NCI-H82 (cell line): Measurements from ENCODE around the gene TSPO.
A peak's percentile ranks its signal among the peaks of the same experiment; 100 is the strongest.

Experiments
- DNase-seq: peaks from one replicate; lab custom pipeline; 2025; lab: John Stamatoyannopoulos, UW

Gene TSPO

DNA sequence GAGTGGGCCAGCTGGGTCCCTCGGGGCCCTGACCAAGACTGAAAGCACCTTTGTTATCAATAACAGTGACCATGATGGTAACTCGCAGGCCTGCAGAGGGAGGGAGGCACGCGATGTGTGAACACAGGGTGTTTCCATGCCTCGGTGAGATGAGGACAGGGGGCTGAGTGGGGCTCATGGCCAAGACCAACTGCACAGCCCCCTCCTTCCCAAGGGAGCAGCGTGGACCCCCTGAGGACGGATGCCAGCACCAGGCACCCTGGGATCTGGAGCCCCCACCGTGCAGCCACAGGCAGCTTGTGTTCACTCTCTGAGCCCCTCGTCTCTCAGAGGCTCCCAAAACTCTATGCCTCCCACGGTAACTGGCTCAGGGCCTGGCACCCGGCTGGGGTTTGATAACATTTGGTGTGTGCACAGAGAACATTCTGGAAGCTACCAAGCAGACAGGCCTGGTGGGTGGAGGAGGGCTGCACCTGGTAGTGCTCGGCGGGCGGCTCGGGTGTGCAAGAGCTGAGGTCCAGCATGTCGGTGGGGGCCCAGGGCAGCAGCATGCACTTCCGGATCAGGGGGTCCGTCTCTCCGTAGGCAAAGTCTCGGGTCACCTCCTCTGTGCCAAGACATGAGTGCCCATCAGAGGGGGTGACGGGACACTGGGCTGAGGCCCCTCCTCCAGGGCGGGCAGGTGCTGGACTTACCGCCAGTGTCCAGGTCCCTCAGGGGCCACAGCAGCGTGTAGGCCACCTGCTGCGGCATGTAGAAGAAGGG, 28.0 kb downstream of the TSPO start:
- DNase-seq, result no peak

DNA sequence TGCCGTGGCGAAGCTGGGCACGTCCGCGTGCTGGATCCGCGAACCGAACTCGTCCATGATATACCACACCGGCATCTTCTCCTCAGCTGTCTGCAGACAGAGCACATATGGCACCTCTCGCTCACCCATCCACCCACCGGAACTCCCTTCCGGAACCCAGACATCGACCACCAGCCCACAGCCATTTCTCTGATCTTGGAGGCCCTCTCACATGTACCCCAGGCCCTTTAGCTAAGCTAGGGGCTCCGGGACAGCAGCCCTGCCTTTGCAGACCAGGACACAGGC, 28.5 kb downstream of the TSPO start:
- DNase-seq, result no peak

DNA sequence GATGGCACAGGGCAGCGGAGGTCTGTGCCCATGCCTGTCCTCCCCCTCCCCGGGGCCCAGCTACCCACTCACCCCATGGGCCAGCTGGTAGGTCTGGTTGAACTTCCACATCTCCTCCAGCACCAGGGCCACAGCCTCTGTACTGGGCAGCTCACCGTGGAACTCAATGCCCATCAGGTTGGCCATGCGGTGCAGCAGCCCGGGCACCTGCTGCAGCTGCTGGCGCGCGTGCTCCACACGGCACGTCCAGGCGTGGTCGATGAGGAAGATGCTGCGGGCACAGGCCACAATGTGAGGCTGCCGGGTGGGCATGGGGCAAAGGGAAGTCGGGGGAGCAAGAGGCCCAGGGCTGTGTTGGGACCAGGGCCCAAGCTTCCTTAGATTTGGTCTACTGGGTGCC, 29.3 kb downstream of the TSPO start:
- DNase-seq, result no peak

DNA sequence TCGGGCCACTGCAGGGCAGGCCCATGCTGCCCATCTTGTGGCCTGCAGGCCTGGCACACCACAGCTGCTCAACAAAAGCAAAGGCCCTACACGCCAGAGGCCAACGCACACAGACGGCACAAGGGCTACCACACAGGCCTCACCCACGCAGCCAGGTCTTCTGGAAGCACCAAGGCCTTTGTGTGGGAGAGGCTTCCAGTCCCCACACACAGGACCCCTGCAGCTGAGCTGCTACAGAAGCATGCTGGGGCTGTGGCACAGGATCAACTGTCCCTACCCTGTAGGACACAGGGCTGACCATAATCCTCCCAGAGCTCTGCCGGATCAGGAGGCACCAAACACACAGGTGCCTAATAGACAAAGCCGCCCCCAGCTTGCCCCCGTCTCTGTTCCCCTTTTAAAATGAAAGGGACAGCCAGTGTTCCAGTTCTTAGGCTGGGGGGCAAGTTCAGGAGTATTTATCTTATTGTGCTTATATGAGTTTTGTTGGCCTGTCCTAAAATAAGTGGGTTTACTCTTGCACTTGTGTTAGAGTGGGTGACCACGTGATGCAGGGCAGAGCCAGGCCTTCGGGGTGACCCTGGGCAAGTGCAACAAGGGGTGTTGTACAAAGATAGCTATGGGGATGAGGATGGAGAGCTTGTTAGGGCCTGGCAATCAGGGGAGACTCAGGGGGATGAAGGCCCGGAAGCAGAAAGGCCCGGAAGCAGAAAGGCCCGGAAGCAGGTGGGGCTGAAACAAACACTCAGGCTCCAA, 30.1 kb downstream of the TSPO start:
- no peak for DNase-seq

DNA sequence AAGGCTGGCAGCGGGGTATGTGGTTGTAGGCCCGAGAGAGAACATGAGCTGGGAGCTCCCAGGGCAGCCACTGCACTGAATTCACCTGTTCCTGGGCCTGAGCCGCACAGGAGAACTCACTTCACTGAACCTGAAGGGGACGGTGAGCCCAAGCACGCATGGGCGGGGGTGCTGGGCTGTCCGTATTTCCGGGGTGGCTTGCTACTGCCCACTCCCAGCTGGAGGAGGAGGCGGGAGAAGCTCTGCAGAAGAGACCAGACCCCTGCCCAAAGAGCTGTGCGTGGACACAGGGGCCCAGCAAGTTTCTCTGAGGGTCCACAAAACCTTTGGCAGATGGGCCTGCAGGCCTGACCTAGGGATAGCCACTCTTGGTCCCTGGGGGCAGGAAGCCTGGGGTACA, 30.8 kb downstream of the TSPO start:
- DNase-seq, result no peak

DNA sequence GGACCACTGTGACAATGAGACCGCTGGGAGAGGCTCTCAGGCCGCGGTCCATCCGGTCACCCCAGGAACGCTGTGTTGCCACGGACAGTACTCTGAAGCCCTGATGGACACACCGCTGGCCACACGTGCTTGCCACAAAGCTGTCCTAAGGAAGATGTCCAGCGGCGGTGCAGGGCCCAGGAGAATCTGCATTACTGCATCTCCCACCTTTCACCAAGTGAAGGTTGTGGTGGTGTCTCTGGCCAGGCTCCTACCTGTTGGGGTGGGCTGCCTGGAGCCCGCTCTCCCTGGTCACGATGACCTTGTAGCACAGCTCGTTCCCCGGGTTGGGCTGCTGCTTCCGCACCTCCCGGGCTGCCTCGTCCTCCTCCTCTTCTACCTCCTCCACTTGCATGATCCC, 31.4 kb downstream of the TSPO start:
- DNase-seq, result no peak

DNA sequence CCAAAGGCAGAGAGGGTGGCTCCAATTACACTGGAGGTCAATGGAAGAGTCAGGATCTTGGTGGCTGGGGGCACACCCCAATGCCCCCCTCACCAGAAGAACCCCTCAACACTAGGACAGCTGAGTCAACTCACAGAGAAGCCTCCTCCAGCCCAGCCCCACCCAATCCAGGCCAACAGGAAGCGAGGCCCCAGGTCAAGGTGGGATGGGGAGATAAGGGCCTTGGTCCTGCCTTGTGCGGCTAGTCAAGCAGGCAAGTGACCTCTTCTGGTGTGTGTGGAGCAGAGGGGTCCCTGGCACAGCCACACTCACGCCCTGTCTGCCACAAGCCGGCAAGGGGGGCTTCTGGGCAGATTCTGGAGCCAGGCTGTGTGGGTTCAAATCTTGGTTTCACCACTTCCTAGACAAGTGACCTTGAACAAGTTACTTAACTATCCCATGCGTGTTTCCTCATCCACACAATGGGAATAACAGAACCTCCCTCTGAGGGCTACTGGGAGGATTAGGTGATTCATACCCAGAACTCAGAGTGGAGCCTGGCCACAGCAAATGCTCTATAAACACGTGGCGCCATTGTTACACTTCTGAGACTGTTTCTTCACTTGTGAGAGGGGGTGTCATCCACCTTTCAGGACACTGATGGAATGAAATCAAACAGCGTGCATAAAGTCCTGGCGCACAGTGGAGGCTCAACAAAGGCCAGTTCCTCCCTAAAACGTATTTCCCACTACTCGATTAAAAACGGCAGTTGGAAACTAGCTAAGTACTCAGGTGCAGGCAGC, 32.3 kb downstream of the TSPO start:
- DNase-seq, result no peak

DNA sequence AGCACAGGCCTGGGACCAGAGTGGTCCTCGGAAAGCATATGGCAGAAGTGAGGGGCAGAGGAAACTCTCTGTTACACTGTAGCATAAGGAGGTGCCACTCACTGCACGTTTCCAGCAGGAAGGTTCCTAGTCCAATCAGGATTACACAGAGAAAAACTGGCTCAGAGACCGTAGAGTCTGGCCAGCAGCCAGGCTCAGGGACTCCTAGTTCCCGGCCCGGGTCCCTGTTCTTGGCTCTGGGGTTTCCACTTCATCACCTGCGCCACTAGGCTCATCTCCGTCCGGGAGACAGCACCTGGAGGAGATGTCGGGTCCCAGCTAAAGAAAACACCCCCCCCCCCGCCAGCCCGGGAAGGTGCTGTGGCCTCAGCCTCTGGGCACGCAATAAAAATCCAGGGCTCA, 34.5 kb downstream of the TSPO start:
- DNase-seq, result peak; percentile 63

DNA sequence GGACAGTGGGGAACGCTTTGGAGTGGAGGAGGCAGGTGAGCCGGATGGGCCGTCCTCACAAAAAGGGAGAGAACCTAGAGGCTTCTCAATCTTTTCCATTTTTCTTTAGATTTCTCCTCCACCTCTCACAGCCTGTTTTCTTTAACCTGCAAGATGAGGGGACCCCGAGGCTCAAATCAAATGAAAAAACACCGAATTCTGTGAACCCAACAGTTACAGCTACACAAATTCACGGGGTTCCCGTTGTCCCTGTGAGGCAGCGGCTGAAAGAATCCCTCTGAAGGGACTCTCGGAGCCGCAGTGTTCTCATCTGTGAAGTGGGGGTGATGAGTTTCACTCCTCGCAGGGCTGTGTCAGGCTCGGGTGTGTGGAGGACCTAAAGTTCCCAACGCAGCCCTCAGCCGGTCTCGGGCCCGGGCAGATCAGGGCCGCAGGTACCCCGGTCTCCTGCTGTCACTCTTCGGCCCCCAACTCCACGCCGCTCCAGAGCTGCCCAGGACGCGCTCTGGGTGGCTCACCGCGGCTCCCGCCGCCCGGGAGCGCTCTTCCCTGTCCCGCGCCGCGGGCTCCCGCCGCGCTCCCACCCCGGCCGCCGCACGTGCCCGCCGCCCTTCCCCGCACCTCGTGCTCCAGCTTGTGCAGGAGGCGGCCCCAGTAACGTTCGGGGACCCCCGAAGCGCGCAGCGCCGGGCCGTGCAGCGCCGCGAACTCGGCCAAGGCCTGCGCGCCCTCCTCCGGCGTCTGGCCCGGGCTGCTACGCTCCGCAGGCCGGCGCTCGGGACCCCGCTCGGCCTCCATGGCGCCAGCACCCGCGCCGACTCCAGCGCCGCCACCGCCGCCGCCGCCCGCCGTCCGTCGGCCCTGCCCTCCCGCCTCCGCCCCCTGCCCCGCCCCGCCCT, 35.2 kb downstream of the TSPO start, which contains the start of gene TTLL12:
Gene TTLL12, minus strand, starts transcription at position 863 of the 899 bp plus-strand sequence. Its CDS starts 65 bp downstream, at position 798.
- DNase-seq, result peak; percentile 49

DNA sequence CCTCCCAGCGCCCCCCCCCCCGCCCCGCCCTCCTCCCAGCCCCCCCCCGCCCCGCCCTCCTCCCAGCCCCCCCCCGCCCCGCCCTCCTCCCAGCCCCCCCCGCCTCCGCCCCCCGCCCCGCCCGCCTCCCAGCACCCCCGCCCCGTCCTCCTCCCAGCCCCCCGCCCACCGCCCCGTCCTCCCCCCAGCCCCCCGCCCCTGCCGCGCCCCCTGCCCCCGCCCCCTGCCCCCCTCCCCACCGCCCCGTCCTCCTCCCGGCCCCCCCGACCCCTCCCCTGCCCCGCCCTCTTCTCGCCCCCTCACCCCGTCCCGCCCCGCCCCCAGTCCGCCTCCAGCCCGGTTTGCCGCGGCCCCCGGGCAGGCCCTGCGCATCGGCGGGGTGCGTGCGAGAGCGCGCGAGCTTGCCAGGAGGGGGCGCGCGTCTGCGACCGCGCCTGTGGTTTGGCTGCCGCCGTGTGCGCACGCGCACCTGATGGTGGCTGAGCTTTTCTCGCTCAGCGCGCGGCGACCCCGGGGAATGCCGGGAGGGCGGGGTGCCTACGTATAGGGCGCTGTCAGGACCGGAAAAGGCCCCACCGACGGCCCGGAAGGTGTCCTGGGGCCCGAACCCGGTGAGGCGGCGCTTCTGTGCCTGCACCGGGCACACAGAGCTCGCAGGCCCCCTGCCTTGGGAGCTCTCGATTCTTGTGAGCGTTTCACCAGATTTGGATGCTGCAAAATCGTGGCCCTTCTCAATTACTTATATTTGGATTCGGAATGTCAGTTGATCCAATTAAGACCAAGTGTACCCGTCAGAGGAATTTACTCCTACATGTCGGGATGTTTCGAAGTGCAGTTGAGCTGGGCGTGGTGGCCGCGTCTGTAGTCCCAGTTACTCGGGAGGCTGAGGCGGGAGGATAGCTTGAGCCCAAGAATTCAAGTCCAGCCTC, 36.1 kb downstream of the TSPO start:
- peak; percentile 96 for DNase-seq

DNA sequence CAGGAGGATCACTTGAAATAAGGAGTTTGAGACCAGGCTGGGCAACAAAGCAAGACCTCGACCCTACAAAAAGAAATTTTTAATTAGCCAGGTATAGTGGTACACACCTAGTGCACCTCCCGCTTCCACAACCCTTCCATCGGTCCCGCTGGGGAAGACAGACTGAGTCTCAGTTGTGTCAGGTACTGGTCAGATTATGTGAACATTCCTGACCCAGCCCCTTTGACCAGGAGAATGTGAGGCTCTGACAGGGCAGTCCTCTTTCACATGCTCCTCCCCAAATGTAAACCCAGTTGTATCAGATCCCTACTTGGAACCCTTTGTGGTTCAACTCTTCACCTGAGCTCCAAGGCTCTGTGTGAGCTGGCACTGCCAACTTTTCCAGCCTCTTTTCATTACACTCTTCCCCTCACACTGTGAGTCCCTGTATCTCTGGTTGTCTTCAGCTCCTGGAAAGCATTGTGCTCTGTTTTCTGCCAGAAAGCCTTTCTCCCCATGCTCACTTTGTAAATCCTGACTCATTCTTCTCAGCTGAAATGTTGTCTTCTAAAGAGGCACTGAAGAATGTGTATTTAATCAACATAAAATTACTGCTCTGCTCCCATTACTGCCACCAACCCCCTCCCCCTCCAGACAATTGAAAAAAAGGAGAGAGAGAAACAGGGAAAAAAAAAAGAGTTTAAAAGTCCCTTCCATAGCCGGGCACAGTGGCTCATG, 37.6 kb downstream of the TSPO start:
- DNase-seq, result no peak

DNA sequence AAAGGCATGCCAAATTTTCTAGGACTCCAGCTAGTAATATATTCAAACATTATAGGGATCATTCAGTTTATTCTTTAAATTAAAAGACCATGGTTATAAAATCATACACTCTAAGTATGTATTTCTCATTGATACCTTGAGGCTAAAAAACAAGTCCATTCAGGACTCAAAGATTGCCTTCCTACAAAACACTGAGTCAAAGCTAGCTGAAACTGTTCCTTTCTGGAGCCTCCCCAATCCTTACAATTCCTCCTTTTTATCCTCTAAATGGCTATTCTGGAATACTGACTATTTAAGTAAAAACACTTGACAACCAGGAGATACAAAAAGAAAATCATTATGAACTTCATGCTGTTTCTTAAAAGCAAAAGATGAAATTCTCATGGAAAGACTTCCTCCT, 40.5 kb downstream of the TSPO start:
- DNase-seq, result no peak

DNA sequence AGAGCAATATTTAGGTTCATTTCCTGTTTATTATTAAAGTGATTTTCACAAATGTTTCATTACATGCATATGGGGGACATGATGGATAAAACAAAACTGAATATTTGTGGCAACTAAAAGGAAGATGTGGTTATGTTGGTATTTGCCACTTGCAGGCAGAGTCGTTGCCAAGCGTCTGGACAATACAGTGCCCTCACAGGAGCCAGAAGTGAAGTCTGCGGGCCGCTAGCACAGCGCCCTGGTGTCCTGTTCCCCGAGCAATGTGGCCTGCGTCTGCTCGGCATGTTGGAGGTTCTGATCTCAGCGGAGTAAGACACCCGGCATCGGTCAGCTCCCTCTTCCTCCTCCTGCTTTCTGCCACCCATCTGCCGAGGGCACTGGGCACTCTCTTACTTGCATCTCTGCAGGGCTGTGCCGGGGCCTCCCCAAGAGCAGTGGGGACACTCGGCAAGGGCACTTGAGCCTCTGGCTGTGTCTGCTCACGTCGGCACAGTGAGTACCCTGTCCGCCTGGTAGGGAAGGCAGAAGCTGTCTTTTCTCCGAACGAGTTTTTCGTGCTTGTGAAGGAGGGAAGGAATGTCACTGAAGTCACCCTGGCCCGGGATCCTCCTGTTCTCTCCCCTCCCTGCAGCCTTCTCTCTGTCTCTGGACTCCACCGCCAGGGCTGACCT, 46.0 kb downstream of the TSPO start:
- no peak for DNase-seq

DNA sequence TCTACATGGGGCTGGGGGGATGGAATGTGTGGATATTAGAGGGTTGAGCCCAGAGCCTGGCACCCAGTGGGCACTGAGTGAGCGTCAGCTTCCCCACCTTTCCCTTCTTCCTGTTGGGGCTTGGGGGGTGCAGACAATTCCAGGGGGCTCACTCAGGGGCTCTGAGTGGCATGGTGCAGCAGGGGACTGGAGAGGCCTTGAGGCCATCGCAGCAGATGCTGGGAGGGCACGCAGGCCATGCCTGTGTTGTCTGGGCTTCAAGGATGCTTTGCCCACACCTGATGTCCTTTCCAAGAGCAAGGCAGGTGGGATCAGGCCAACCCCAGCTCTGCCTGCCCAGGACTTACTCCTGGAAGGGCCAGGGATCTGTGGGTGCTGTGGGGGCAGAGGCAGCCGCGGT, 46.8 kb downstream of the TSPO start:
- DNase-seq, result no peak

DNA sequence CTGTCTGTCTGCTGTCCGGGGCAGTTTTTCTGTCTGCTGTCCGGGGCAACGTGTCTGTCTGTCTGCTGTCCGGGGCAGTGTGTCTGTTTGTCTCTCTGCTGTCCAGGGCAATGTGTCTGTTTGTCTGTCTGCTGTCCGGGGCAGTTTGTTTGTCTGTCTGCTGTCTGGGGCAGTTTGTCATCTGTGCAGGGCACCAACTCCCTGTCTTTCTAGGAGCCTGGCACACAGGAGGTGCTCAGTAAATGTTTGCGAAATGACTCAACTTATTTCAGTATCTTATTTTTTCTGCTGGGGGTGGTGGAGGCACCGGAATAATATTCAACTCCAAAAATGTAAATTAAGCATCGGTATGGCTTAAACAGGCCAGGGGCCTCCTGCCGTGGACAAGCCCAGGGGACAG, 47.6 kb downstream of the TSPO start:
- no peak for DNase-seq

DNA sequence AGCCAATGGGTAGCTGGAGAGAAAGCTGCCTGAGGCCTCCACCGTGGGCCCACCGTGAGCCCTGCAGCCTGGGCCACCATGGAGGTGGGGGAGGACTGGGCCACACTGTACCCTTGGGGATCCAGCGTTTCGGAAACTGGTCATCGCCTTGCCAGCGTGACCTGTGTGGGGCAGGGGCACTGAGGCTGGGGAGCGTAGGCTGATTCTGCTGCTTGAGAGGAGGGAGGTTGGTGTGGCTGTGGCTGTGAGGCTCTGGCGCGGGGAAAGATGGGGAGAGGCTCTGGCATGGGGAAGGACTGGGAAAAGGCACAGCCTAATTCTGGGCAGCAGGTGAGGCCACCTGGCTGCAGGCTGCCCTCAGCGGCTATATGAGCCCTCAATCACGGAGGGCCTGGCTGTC, 48.2 kb downstream of the TSPO start:
- DNase-seq, result no peak

DNA sequence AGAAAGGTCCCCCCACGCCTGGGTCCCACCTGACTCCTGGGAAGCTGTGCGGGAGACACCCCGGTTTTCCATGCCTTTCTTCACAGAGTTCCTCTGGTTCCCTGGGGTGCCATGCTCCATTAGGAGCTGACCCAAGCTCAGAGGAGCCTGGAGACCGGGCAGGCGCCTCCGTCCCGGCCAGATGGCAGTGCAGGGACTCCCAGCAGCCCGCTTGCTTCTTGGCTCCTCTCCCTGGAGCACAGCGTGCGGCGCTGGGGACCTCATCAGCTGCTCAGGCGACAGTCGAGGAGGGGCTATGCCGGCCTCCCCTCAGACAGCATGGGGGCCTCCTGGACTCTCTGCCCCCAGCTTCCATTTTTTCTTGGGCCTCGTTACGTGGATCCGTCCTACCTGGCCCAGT, 48.7 kb downstream of the TSPO start:
- DNase-seq, result no peak

DNA sequence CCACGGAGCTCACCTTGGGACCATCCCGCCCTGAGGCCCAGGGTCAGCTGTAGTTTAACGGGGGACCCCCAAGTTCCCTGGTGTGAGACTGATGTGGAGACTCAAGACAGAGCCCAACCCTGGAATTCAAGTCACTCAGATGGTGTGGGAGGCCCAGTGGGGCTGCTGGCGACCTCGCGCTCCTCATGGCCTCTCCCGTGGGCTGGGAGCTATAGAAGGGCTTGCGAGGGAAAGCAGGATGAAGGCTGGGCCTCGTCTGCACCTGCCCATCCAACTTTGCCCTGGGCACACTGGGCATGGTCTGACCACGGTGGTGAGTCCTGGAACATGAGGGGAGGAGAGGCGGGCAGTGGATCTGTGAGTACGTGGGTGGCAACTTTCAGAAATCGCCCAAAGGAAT, 49.2 kb downstream of the TSPO start:
- no peak for DNase-seq

DNA sequence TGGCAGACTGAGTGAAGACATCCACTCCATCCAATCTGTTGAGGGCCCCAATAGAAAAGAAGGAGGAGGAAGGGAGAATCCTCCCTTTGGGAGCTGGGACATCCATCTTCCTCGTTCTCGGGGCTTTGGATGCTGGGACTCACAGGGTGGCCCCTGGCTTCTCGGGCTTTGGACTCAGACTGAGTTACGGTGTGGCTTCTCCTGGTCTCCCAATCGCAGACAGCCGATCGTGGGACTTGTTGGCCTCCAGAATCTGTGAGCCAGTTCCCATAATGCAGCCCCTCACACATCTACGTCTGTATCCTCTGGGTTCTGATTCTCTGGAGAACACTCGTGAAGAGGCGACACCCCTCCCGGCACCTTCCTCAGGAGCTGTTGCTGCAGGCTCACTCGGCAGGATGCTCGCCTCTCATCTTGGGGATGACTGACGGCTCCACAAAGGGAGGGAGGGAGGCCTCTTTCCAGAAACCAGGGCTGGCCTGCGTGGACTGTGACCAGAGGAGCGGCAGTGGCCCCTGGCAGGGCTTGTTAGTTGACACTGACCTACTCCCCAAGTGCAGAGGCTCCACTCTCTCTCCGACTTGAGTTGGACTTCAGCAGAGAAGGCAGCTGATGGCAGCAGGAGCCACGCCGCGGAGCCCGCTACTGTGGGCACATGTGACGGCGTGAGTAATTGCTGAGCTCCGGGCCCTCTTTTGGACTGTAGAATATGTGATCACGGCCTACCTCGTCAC, 50.3 kb downstream of the TSPO start:
- DNase-seq, result no peak
